ENCODE data around the gene IRAK4. TPM values are rescaled to one million over a fixed set of nuclear protein-coding genes. Genes with fewer than 3 reads are reported as not detected.

The IRAK4 gene
- total and polyA plus RNA-seq, 2 donors (not counting 1 experiment from before 2014, with no cell fraction given): 19.7 to 27.6 TPM

- H3K36me3 ChIP-seq (ENCODE audit: control insufficient read depth, insufficient read depth, low read length): no peaks in the 10 kb centered on the region
- H3K4me1 ChIP-seq (ENCODE audit: control insufficient read depth, extremely low read depth, insufficient read depth, low read length): no peaks in the 10 kb centered on the region
- no peaks in the 10 kb centered on the region for H3K27me3 ChIP-seq (ENCODE audit: control insufficient read depth, insufficient read depth, low read length)
- H3K4me3 ChIP-seq (replicated peaks in 1 of 4; ENCODE audit: control extremely low read depth in 1 of 4, insufficient read depth in 1 of 4, low read depth in 3 of 4, low read length in 4 of 4): no peak overlapping the region
- H3K79me2 ChIP-seq (ENCODE audit: control insufficient read depth, insufficient read depth, low read length): no peaks in the 10 kb centered on the region
- H3K9ac ChIP-seq (ENCODE audit: insufficient read depth, low read length): no peak overlapping the region
- TF ChIP-seq CTCF (conservative IDR thresholded peaks at IDR 0.05 in 1 of 2, IDR thresholded peaks at IDR 0.05 in 1 of 2; ENCODE audit: low read depth in 1 of 2, low read length in 2 of 2) (no peak), EZH2 (IDR thresholded peaks at IDR 0.05; ENCODE audit: low read length, missing control alignments) (no peak)
- H2AFZ ChIP-seq (ENCODE audit: low read length): no peak overlapping the region
- DNase-seq (ENCODE audit: low read depth in 2 of 2): no peak
- H3K27ac ChIP-seq (ENCODE audit: insufficient read depth, low read length): no peak overlapping the region
- no peaks in the 10 kb centered on the region for H3K9me3 ChIP-seq (ENCODE audit: control insufficient read depth, insufficient read depth, low read depth, low read length)
- H3K4me2 ChIP-seq (ENCODE audit: extremely low read depth, insufficient read depth, low read length): no peak overlapping the region
- H4K20me1 ChIP-seq (ENCODE audit: control insufficient read depth, extremely low read depth, insufficient read depth, low read length): no peaks in the 10 kb centered on the region
Measured at GRCh38 chr12:43730283-43730682, 28.5 kb upstream of the IRAK4 start.

DNA sequence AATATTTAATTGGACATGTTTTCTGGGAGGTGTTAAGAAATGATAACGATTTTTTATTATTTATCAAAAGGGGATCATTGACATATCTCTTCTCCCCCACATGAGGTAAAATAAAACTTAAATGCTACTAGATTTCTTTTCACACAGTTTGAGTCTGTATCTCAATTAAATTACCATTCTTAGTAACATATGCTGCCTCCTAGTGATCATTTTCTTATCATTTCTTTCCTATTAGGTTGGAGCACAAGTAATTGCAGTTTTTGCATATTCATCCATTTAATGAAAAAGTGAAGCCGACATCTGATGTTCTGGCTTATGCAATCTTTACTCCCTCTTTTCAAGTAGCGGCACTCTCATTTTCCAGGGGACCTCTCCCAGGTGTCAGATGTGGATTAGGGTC lies 25.1 kb upstream of the IRAK4 start:
- no peak overlapping the region for H3K9ac ChIP-seq (ENCODE audit: insufficient read depth, low read length)
- peaks cover 5% of the 10 kb centered on the region for H3K4me1 ChIP-seq (ENCODE audit: control insufficient read depth, extremely low read depth, insufficient read depth, low read length)
- H3K9me3 ChIP-seq (ENCODE audit: control insufficient read depth, insufficient read depth, low read depth, low read length): no peaks in the 10 kb centered on the region
- no peak for TF ChIP-seq CTCF (conservative IDR thresholded peaks at IDR 0.05 in 1 of 2, IDR thresholded peaks at IDR 0.05 in 1 of 2; ENCODE audit: low read depth in 1 of 2, low read length in 2 of 2)
- TF ChIP-seq EZH2 (IDR thresholded peaks at IDR 0.05; ENCODE audit: low read length, missing control alignments): no peak
- H3K27ac ChIP-seq (ENCODE audit: insufficient read depth, low read length): no peak overlapping the region
- no peaks in the 10 kb centered on the region for H4K20me1 ChIP-seq (ENCODE audit: control insufficient read depth, extremely low read depth, insufficient read depth, low read length)
- no peak overlapping the region for H3K4me2 ChIP-seq (ENCODE audit: extremely low read depth, insufficient read depth, low read length)
- no peaks in the 10 kb centered on the region for H3K27me3 ChIP-seq (ENCODE audit: control insufficient read depth, insufficient read depth, low read length)
- no peak for DNase-seq (ENCODE audit: low read depth in 2 of 2)
- no peaks in the 10 kb centered on the region for H3K79me2 ChIP-seq (ENCODE audit: control insufficient read depth, insufficient read depth, low read length)
- no peak overlapping the region for H3K4me3 ChIP-seq (replicated peaks in 1 of 4; ENCODE audit: control extremely low read depth in 1 of 4, insufficient read depth in 1 of 4, low read depth in 3 of 4, low read length in 4 of 4)
- peaks cover 3% of the 10 kb centered on the region for H3K36me3 ChIP-seq (ENCODE audit: control insufficient read depth, insufficient read depth, low read length)
- no peak overlapping the region for H2AFZ ChIP-seq (ENCODE audit: low read length)

DNA sequence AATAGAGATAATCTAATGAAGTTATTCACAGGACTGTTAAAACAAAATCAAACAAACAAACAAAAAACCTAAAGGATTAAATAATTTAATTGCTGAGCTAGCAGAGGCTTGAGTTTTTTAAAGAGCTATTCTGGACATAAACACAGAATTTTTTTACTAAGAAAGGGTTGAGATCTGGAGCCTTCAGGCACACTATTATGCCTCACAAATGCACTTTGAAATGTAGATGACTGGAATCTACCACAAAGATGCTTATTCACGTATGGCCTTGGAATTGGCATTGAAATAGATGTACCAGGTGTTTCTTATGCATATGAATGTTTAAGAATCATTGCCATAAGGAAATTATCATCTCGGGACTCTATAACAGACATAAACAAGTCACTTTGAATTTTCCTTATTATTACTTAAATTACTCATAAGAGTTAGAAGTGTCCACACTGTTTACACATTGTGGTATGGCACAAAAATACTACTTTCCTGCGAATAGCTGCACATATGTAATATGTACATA lies 21.8 kb upstream of the IRAK4 start:
- no peak overlapping the region for H3K9ac ChIP-seq (ENCODE audit: insufficient read depth, low read length)
- H3K79me2 ChIP-seq (ENCODE audit: control insufficient read depth, insufficient read depth, low read length): no peaks in the 10 kb centered on the region
- H3K27me3 ChIP-seq (ENCODE audit: control insufficient read depth, insufficient read depth, low read length): no peaks in the 10 kb centered on the region
- peak; percentile 26 to 36 for DNase-seq (ENCODE audit: low read depth in 2 of 2)
- H3K4me1 ChIP-seq (ENCODE audit: control insufficient read depth, extremely low read depth, insufficient read depth, low read length): peaks cover 5% of the 10 kb centered on the region
- H3K4me3 ChIP-seq (replicated peaks in 1 of 4; ENCODE audit: control extremely low read depth in 1 of 4, insufficient read depth in 1 of 4, low read depth in 3 of 4, low read length in 4 of 4): no peak overlapping the region
- peak overlapping the region; percentile 34 for H3K4me2 ChIP-seq (ENCODE audit: extremely low read depth, insufficient read depth, low read length)
- H3K9me3 ChIP-seq (ENCODE audit: control insufficient read depth, insufficient read depth, low read depth, low read length): no peaks in the 10 kb centered on the region
- TF ChIP-seq EZH2 (IDR thresholded peaks at IDR 0.05; ENCODE audit: low read length, missing control alignments) (no peak), CTCF (conservative IDR thresholded peaks at IDR 0.05 in 1 of 2, IDR thresholded peaks at IDR 0.05 in 1 of 2; ENCODE audit: low read depth in 1 of 2, low read length in 2 of 2) (no peak)
- no peak overlapping the region for H2AFZ ChIP-seq (ENCODE audit: low read length)
- peaks cover 3% of the 10 kb centered on the region for H3K36me3 ChIP-seq (ENCODE audit: control insufficient read depth, insufficient read depth, low read length)
- peak overlapping the region; percentile 36 for H3K27ac ChIP-seq (ENCODE audit: insufficient read depth, low read length)
- H4K20me1 ChIP-seq (ENCODE audit: control insufficient read depth, extremely low read depth, insufficient read depth, low read length): no peaks in the 10 kb centered on the region

Data from fibroblast of lung (primary cell).